GM12878 (cell line): ENCODE results near the gene CLASP1. TPM values are rescaled to one million over a fixed set of nuclear protein-coding genes. Genes with fewer than 3 reads are reported as not detected.
A peak's percentile ranks its signal among the peaks of the same experiment; 100 is the strongest.

Experiments used
- BHLHE40 ChIP-seq, 2 experiments: fragments of 450-650 bp in 1 of 2; IDR thresholded peaks; 2 replicates each; pipeline ENCODE4 v1.6.1; 2011 to 2017; ENCODE audit warnings: low read depth in 2 of 2, borderline replicate concordance in 1 of 2, improper control_type of control experiment in 1 of 2, low read length in 1 of 2, mild to moderate bottlenecking in 1 of 2
- DPF2 ChIP-seq: fragments of 450-650 bp; IDR thresholded peaks from 2 replicates; pipeline ENCODE4 v1.6.1; 2017; ENCODE audit warnings: mild to moderate bottlenecking
- FOXK2 ChIP-seq: fragments of 450-650 bp; IDR thresholded peaks from 2 replicates; pipeline ENCODE4 v1.6.1; 2017; ENCODE audit warnings: mild to moderate bottlenecking, moderate library complexity
- HCFC1 ChIP-seq: fragments of 150-350 bp; IDR thresholded peaks from 2 replicates; pipeline ENCODE4 v1.6.1; 2014; ENCODE audit warnings: low read length
- IKZF2 ChIP-seq, 2 experiments: fragments of 450-650 bp; IDR thresholded peaks; 2 replicates each; pipeline ENCODE4 v1.6.1; 2017; ENCODE audit warnings: mild to moderate bottlenecking in 2 of 2, moderate library complexity in 2 of 2
- JUNB ChIP-seq: IDR thresholded peaks from 2 replicates; pipeline ENCODE4 v1.6.1; 2016; ENCODE audit warnings: antibody characterized with exemption, mild to moderate bottlenecking
- JUND ChIP-seq: IDR thresholded peaks from 2 replicates; pipeline ENCODE4 v1.6.1; 2012; ENCODE audit warnings: low read depth, mild to moderate bottlenecking, low read length, improper control_type of control experiment, moderate library complexity
- KLF5 ChIP-seq: fragments of 450-650 bp; IDR thresholded peaks from 2 replicates; pipeline ENCODE4 v1.6.1; 2014; ENCODE audit warnings: mild to moderate bottlenecking; ENCODE audit not compliant: partially characterized antibody
- NFIC ChIP-seq: IDR thresholded peaks from 2 replicates; pipeline ENCODE4 v1.6.1; 2012; ENCODE audit warnings: low read depth, mild to moderate bottlenecking, inconsistent platforms, low read length, moderate library complexity
- NR2F1 ChIP-seq: fragments of 450-650 bp; conservative IDR thresholded peaks from 2 replicates; pipeline ENCODE4 v1.6.1; 2017; ENCODE audit warnings: mild to moderate bottlenecking
- NRF1 ChIP-seq: conservative IDR thresholded peaks from 2 replicates; pipeline ENCODE4 v1.6.1; 2011; ENCODE audit warnings: mild to moderate bottlenecking, low read depth, low read length, improper control_type of control experiment
- RAD21 ChIP-seq: IDR thresholded peaks from 2 replicates; pipeline ENCODE4 v1.6.1; 2011; ENCODE audit warnings: mild to moderate bottlenecking, low read depth, low read length, moderate library complexity; ENCODE audit not compliant: insufficient read depth
- SP1 ChIP-seq: IDR thresholded peaks from one replicate; pipeline ENCODE4 v1.6.1; 2011; ENCODE audit warnings: low read depth, low read length
- SREBF2 ChIP-seq: IDR thresholded peaks from 2 replicates; pipeline ENCODE4 v1.6.1; 2012; ENCODE audit warnings: mild to moderate bottlenecking, low read length
- polyA plus RNA-seq, 11 experiments: library from polyadenylated mRNA; depleted of rRNA in 4 of 11; unstranded in 6 of 11; stranded (reverse) in 5 of 11; fragments of >200 nt; fragmentation: Nextera tagmentation in 4 of 11; fragmentation: Illumina TruSeq in 1 of 11; extraction: Ambion mirVana in 4 of 11; extraction: Trizol in 1 of 11; gene quantifications; 1 replicate in 1 of 11; 2 replicates in 10 of 11; pipeline versions ENCODE4 v1.2.1 to v1.2.3, GENCODE V29; 2011 to 2016; ENCODE audit warnings: inconsistent platforms in 2 of 11, missing spikeins in 2 of 11, low read depth in 1 of 11
- total RNA-seq, 4 experiments: library from RNA; depleted of rRNA in 3 of 4; stranded (reverse); fragments of >200 nt in 3 of 4; fragmentation: Illumina TruSeq in 1 of 4; extraction: Trizol in 1 of 4; gene quantifications; 2 replicates each; pipeline versions ENCODE4 v1.2.1 to v1.2.3, GENCODE V29; 2013 to 2021
- TF ChIP-seq, protein P1 (sequence below): IDR thresholded peaks from 2 replicates; pipeline ENCODE4 v1.6.1; 2012; ENCODE audit warnings: low read depth, low read length, improper control_type of control experiment
- TF ChIP-seq, protein P2 (sequence below): IDR thresholded peaks from 2 replicates; pipeline ENCODE4 v1.6.1; 2011; ENCODE audit warnings: borderline replicate concordance, low read depth, mild to moderate bottlenecking, moderate library complexity, mixed read lengths, low read length; ENCODE audit not compliant: insufficient read depth; ENCODE audit errors: extremely low read length
- TF ChIP-seq, protein P3 (sequence below): IDR thresholded peaks from 2 replicates; pipeline ENCODE4 v1.6.1; 2012; ENCODE audit warnings: low read length, inconsistent platforms

CLASP1 gene
- total and polyA plus RNA-seq, 10 of the 15 experiments (the other 5 are each of a cell fraction or from before 2014, with no cell fraction given), result 1.4 to 62.4 (median 32.9) TPM

DNA sequence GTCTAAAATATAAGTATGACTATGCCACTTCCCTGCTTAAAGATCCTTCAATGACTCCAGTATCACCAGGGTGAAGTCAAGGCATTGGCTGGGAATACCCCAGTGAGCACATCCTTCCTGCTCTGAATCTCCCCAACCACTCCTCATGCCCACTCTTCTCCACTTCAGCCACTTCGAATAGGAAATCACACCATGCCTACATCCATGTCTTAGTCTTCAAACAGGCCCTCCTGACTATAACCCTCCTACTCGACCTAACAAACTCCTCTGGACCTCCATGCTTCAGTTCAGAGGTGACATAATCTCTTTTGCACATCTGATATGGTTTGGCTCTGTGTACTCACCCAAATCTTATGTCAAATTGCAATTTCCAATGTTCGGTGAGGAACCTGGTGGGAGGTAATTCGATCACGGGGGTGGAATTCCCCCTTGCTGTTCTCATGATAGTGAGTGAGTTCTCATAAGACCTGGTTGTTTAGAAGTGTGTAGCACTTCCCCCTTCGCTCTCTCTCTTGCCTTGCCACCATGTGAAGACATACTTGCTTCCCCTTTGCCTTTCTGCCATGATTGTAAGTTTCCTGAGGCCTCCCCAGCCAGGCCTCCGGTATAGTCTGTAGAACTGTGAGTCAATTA lies 276.4 kb downstream of the CLASP1 start (continued):
- TF ChIP-seq, protein P1, sequence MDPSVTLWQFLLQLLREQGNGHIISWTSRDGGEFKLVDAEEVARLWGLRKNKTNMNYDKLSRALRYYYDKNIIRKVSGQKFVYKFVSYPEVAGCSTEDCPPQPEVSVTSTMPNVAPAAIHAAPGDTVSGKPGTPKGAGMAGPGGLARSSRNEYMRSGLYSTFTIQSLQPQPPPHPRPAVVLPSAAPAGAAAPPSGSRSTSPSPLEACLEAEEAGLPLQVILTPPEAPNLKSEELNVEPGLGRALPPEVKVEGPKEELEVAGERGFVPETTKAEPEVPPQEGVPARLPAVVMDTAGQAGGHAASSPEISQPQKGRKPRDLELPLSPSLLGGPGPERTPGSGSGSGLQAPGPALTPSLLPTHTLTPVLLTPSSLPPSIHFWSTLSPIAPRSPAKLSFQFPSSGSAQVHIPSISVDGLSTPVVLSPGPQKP, result no peak
- no peak for TF ChIP-seq FOXK2
- no peak for TF ChIP-seq SREBF2
- no peak for TF ChIP-seq JUND
- TF ChIP-seq JUNB, result no peak
- TF ChIP-seq, protein P2, sequence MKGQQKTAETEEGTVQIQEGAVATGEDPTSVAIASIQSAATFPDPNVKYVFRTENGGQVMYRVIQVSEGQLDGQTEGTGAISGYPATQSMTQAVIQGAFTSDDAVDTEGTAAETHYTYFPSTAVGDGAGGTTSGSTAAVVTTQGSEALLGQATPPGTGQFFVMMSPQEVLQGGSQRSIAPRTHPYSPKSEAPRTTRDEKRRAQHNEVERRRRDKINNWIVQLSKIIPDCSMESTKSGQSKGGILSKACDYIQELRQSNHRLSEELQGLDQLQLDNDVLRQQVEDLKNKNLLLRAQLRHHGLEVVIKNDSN, result no peak
- TF ChIP-seq, protein P3, sequence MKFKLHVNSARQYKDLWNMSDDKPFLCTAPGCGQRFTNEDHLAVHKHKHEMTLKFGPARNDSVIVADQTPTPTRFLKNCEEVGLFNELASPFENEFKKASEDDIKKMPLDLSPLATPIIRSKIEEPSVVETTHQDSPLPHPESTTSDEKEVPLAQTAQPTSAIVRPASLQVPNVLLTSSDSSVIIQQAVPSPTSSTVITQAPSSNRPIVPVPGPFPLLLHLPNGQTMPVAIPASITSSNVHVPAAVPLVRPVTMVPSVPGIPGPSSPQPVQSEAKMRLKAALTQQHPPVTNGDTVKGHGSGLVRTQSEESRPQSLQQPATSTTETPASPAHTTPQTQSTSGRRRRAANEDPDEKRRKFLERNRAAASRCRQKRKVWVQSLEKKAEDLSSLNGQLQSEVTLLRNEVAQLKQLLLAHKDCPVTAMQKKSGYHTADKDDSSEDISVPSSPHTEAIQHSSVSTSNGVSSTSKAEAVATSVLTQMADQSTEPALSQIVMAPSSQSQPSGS, result peak; percentile 50; the same call in 1 of the 2 replicates
- TF ChIP-seq NR2F1, result no peak
- no peak for TF ChIP-seq DPF2
- TF ChIP-seq NRF1, result no peak
- 0 out of 4 replicates have a peak, but pooled peaks of 1 of the 2 experiments have one; percentile 20 for TF ChIP-seq BHLHE40 (IDR thresholded peaks at IDR 0.05; ENCODE audit: borderline replicate concordance in 1 of 2, low read depth in 2 of 2, low read length in 1 of 2)
- TF ChIP-seq RAD21, result no peak
- no peak for TF ChIP-seq IKZF2 (IDR thresholded peaks at IDR 0.05)
- TF ChIP-seq KLF5, result no peak
- TF ChIP-seq SP1, result no peak
- TF ChIP-seq NFIC, result no peak
- no peak for TF ChIP-seq HCFC1
